Activated T-helper 9 cell treated with anti-CD3 and anti-CD28 coated beads, Interleukin-2, amount 50 U/mL, for 16 hours (primary cell): ENCODE results near the gene DOCK4.
"Not testable (repeated sequence)": the region's sequence is repeated elsewhere in the genome, so short reads cannot be mapped to it uniquely, and the experiment has no call there.

Source experiments
- DNase-seq: peaks from one replicate; pipeline ENCODE4 v3.0.0-alpha.2; 2020; ENCODE audit warnings: low read depth

Gene DOCK4

GRCh38 chr7:111942450-111943081, 263.6 kb downstream of the DOCK4 start:
- no peak for DNase-seq

GRCh38 chr7:111937163-111937562, 269.0 kb downstream of the DOCK4 start:
- no peak for DNase-seq

GRCh38 chr7:111933609-111934008, 272.6 kb downstream of the DOCK4 start:
- no peak for DNase-seq

- DNase-seq = no peak
These were observed 274.2 kb downstream of the DOCK4 start for GRCh38 chr7:111931958-111932357.

GRCh38 chr7:111931016-111931517, 275.1 kb downstream of the DOCK4 start:
- no peak for DNase-seq

GRCh38 chr7:111929264-111929663, 276.9 kb downstream of the DOCK4 start:
- DNase-seq = no peak

- no peak for DNase-seq
These were observed 278.7 kb downstream of the DOCK4 start for GRCh38 chr7:111927353-111928019.

GRCh38 chr7:111920329-111920728, 285.9 kb downstream of the DOCK4 start:
- no peak for DNase-seq

- no peak for DNase-seq
These were observed 286.5 kb downstream of the DOCK4 start for GRCh38 chr7:111919631-111920179.

- no peak for DNase-seq
These were observed 287.0 kb downstream of the DOCK4 start for GRCh38 chr7:111919164-111919563.

- DNase-seq = no peak
These were observed 287.7 kb downstream of the DOCK4 start for GRCh38 chr7:111918461-111918860.

- not testable (repeated sequence) for DNase-seq
These were observed 288.8 kb downstream of the DOCK4 start for GRCh38 chr7:111917404-111917803.

- no peak for DNase-seq
These were observed 291.9 kb downstream of the DOCK4 start for GRCh38 chr7:111914291-111914690.

GRCh38 chr7:111911166-111911961, 294.8 kb downstream of the DOCK4 start:
- no peak for DNase-seq

- DNase-seq = no peak
These were observed 295.5 kb downstream of the DOCK4 start for GRCh38 chr7:111910656-111911055.

- DNase-seq = not testable (repeated sequence)
These were observed 297.5 kb downstream of the DOCK4 start for GRCh38 chr7:111908673-111909072.

GRCh38 chr7:111903797-111904196, 302.4 kb downstream of the DOCK4 start:
- no peak for DNase-seq

- DNase-seq = no peak
These were observed 303.2 kb downstream of the DOCK4 start for GRCh38 chr7:111903016-111903415.

- no peak for DNase-seq
These were observed 305.9 kb downstream of the DOCK4 start for GRCh38 chr7:111900283-111900682.

GRCh38 chr7:111895049-111895448, 311.1 kb downstream of the DOCK4 start:
- no peak for DNase-seq

GRCh38 chr7:111894518-111894917, 311.7 kb downstream of the DOCK4 start:
- no peak for DNase-seq

GRCh38 chr7:111893190-111893589, 313.0 kb downstream of the DOCK4 start:
- DNase-seq = no peak

- DNase-seq = no peak
These were observed 313.6 kb downstream of the DOCK4 start for GRCh38 chr7:111892588-111892987.
